GM21515 (cell line): ENCODE results near the gene RNF13.
"Not testable (repeated sequence)": the region's sequence is repeated elsewhere in the genome, so short reads cannot be mapped to it uniquely, and the experiment has no call there.

Source experiments
- ATAC-seq: cut with Tn5 transposase; IDR thresholded peaks from one replicate; pipeline ENCODE4 v1.9.1; 2021; ENCODE audit not compliant: unreplicated experiment

Gene RNF13

DNA sequence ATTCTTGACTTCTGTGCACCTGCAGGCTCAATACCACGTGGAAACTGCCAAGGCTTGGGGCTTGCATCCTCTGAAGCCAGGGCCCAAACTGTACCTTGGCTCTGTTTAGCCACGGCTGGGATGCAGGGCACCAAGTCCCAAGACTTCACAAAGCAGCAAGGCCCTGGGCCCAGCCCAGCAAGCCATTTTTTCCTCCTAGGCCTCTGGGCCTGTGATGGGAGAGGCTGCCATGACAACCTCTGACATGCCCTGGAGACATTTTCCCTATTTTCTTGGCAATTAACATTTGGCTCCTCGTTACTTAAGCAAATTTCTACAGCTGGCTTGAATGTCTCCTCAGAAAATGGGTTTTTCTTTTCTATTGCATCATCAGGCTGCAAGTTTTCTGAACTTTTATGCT lies 25.5 kb downstream of the RNF13 start:
- not testable (repeated sequence) for ATAC-seq

DNA sequence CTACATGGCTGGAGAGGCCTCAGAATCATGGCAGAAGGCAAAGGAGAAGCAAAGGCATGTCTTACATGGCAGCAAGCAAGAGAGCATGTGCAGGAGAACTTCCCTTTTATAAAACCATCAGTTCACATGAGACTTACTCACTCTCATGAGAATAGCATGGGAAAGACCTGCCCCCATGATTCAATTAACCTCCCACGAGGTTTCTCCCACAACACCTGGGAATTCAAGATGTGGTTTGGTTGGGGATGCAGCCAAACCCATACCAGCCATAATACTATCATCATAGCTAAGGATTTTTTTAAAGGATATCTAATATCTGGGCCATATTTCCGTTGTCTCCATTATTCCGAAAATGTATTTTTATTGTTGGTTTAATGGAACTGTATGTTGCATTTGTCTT lies 26.5 kb downstream of the RNF13 start:
- ATAC-seq, result not testable (repeated sequence)

DNA sequence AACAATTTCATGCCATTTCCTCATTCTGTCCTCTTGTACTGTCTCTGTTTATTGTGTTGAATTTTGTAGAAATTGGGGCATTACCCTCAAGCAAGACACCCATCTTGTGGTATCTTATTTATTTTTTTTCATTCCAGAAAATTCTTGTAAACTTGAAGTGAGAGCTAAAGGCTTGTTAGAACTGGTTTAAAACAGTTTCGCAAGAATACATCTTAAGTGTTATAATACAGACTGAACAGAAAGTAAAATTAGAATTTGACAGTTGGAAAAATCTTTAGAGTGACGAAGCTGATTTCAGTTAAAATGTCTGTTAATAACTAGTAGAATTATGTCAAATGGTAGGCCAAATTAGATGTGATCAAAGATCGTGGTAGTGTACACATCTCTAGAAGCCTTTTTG lies 26.9 kb downstream of the RNF13 start:
- ATAC-seq, result no peak

DNA sequence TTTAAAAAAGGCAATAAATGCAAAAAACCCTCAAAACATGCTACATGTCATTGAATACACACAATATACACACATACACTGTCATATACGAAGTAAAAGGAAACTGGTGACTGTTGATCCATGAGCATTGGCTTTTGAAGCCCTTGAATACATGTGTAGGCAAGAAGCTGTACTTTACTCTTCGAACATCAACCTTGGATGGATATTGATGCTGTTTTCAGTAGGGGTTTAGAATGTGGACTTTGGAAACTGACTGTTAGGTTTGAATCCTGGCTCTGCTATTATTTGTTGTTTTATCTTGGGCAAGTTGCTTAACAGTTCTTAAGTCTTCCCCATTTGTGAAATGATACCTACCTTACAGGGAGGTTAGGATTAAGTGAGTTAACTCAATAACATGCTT lies 30.5 kb downstream of the RNF13 start:
- ATAC-seq, result no peak

DNA sequence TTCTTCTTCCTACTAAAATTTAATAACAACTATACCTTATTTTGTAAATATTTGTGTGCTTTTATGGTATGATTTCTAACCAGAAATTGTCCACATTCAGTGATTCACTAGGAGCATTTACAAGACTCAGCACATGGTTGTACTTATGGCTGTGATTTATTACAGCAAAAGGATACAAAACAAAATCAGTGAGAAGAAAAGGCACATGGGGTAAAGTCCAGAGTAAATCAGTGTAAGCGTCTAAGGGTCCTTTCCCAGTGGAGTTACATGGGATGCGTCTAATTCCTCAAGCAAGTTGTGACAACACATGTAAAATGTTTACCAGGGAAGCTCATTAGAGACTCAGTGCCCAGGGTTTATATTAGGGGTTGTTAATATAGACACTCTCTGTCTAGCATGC lies 31.1 kb downstream of the RNF13 start:
- ATAC-seq, result no peak

DNA sequence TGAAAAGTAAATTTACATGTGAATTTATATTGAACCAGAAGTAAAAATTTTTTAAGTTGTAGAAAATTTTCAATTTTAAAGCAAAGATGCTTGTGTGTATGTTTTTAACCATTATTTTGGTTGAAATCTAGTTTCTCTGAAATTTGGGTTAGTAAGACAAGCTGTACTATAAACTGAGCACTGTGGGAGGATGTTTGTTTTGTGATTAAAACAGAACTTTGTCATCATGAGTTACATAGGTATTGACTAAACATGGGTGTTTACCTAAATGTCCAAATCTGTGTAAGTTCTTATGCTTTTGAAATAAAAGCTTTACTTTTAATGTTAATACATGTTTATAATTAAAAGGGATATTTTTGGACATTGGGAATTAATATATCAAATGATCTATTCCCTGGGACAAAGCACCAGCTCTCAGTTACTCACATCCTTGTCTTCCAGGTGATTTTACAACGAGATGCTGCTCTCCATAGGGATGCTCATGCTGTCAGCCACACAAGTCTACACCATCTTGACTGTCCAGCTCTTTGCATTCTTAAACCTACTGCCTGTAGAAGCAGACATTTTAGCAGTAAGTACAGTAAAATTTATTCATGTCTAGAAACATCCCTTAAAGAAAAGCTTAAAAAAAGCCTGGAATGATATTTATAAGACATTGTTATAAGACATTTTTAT lies 32.7 kb downstream of the RNF13 start:
- ATAC-seq, result no peak

DNA sequence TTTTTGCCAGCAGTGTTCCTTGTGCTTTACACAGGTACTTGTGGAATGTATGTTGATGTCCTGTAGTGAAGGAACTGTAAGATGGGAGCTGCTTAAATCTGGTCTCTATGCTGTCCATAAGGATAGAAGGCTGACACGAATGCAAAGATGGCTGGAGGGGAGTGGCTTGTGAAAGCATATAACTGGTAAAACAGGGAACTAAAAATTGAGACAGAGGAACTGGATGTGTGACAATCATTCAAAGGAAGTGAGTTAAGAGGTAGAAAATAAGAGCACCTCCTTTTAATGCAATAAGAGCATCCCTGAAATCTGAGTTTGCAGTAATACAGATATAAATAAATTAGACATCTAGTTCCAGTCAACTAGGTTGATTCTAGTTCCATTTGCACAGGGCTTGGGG lies 35.2 kb downstream of the RNF13 start:
- ATAC-seq, result no peak

DNA sequence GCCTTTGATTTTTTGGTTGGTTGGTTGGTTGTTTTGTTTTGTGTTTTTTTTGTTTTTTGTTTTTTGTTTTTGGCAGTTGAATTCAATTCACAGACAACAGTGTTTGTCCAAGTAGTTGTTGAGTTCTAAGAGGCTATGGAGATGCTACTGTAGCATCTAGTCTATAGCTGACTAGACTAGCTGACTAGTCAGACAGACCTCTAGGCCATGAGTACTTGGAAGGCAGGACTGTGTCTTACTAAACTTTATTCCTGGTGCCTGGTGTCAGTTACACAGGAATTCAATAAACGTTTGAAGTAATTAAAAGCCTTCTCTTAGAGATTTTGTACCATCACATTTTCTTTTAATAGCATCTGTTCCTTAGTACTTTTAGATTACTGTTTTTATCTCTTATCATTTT lies 35.7 kb downstream of the RNF13 start:
- no peak for ATAC-seq

DNA sequence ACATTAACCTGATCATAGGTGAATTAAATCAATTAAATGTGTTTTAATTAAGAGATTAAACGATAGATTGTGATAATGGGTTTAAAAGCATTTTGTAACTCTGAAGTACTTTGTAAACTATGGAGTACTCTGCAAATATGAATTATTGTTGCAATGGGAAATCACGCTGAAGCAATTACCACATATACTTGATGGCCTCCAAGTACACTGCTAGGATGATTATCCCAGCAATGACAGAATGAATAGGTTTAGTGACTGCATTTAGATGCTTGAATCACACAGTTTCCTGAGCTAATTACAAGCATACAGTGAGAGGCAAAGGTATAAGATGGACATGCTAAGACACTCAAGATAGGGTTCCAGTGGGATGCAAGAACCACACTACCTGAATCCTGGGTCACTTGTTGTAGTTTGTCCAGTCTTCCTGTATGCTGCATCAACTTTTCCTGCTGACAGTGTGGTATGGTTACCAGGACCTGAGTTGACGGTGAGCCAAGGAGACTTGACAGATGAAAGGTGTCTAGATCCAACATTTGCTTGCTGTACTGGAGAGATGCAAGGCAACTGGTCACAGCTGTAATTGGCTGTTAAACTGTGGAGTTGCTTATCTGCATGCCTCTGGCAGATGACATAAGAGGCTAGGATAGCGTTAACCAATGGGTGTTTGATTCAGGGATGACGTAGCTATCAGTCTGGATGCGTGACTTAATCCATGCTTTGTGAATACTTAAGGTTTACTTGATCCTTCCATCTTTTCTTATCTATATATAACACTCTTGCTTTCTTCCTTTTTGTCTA lies 38.0 kb downstream of the RNF13 start:
- no peak for ATAC-seq

DNA sequence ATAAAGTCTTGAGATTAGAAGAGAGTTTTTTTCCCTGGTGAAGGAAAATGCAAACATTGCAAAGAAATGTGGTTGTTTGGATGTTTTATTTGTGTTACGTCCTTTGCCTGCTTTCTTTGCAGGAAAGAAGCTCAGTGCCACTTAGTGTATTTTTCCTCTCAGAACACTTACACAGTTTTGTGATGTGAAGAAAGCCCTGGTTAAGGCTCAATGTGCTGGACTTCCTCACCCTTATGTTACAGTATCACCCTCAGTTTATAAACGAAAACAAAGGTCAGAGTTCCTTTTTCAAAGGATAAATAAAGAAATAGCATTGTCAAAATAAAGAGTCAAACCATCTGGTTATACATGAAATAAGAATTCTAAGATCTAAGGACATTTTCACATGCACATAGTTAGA lies 45.9 kb downstream of the RNF13 start:
- ATAC-seq, result no peak

DNA sequence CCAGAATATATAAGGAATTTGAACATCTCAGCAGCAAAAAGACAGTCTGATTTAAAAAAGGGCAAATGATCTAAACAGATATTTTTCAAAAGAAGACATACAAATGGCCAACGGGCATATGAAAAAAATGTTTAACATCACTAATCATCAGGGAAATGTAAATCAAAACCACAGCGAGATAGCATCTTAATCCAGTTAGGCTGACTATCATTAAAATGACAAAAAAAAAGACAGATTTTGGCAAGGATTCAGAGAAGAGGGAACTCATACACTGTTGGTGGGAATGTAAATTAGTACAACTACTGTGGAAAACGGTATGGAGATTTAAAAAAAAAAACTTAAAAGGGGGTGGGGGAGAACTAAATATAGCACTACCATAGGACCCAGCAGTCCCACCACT lies 47.9 kb downstream of the RNF13 start:
- ATAC-seq, result no peak

DNA sequence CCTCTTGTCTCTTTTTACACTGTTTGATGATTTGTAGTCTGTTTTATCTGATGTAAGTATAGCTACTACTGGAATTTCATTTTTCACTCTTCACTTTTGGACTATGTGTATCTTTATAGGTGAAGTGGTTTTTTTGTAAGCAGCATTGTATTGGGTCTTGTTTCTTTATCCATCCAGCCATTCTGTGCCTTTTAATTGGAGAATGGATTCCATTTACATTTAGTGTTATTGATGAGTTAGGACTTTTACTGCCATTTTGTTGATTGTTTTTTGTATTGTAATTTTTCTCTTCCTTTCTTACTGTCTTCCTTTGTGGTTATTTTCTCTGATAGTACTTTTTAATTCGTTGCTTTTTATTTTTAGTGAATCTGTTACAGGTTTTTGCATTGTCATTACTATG lies 54.5 kb downstream of the RNF13 start:
- ATAC-seq, result no peak

DNA sequence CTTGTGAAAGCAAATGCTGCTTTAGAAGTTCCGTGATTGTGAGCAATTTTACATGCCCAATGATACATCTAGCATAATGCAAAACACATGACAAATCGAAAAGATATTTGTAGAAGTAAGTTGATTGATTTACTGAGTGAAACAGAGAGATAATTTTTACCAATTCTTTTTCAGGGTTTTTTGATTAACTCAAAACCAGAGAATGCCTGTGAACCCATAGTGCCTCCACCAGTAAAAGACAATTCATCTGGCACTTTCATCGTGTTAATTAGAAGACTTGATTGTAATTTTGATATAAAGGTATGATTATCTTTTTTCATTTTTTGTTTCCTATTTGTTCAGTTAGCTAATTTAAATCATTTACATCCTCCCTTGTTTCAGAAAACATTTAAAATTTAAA lies 58.8 kb downstream of the RNF13 start:
- ATAC-seq, result no peak

DNA sequence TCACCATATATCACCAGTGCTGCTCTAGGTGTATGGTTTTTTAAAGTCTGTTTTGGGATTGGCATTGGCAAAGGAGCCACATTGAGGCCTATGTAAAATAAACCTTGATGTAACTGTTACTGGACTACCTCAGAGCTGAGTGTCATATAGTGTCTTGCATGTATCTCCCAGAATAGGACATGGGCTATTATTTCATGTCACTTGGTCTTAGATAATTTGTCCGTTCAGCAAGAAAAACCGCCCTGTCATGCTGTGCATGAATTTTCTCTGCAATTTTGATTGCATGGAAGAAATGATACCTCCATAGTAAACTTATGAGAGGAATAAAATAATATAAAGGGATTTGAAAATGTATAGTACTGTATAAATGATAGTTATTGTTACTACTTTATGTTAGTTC lies 59.6 kb downstream of the RNF13 start:
- ATAC-seq, result no peak

DNA sequence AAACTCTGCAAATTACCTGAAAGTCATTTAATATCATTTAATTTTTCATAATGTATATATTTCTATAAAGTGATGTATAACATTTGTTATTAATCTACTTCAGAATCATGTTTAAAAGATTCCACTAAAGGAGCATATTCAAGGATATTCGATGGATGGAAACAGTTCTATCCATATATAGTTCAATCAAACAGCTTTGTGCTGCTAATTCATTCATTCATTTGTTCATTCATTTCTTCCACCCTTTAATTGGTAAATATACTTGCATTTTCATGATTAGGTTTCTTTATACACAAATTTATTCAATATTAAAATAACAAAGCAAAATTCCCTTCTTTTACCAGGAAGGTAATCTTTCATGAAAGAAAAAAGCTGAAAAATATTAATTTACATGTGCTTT lies 64.7 kb downstream of the RNF13 start:
- ATAC-seq, result no peak

DNA sequence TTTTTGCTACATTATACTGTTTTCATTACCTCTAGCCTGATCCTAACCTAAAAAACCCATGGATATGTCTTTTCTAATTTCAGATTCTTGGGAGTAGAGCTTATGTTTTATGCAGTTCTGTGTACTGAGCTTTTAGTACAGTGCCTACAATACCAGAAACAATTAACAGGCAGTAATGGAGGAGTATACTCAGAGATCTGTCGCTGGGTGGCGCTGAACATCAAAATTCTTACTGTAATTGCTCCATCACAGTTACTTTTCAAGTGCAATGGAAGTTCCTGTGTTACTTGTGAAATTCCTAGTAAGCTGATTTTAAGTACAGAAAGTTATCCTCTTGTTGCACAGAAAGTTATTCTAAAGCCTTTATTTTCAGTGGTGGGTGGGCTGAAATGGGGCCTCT lies 66.9 kb downstream of the RNF13 start:
- ATAC-seq, result peak; percentile 83

DNA sequence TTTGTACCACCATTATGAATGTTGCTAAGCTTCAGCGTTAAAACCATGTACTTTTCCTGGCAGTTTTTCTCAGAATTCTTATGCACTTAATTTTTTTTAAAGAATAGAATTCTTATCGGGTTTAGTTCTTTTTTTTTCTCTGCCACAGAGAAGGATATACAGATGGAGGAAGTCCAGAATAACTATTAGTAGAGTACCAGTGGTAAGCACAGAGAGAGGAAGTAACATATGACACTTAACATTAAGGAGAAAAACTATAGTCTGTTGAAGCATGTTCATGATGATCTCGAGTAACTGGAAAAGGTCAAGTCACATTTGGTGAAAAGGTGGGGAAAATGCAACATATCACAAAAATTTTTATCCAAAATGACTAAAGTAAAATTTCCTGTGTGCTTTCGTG lies 68.9 kb downstream of the RNF13 start:
- ATAC-seq, result no peak

DNA sequence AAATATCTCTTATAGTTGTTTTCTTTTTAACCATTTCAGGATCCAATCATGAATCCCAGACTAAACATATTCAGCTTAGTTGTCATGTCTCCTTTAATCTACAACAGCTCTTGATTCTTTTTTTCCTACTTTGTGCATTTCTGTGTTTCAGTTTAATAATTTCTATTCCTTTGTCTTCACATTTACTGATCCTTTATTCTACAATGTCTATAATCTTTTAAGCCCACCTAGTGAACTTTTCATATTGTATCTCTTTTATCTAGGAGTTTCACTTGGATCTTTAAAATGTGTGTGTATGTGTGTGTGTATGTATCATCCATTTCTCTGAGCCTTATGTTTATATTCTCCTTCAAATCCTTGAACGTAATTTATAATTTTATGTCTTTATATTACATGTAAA lies 70.1 kb downstream of the RNF13 start:
- ATAC-seq, result no peak

DNA sequence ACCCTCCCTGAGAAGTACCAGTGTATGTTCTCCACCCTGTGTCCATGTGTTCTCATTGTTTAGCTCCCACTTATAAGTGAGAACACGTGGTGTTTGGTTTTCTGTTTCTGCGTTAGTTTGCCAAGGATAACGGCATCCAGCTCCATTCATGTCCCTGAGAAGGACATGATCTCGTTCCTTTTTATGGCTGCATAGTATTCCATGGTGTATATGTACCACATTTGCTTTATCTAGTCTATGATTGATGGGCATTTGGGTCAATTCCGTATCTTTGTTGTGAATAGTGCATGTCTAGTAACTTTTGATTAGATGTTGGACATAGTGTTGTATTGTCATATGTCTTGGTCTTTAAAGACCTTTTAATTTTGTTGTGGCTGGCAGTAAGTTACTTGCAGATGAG lies 70.8 kb downstream of the RNF13 start:
- not testable (repeated sequence) for ATAC-seq

DNA sequence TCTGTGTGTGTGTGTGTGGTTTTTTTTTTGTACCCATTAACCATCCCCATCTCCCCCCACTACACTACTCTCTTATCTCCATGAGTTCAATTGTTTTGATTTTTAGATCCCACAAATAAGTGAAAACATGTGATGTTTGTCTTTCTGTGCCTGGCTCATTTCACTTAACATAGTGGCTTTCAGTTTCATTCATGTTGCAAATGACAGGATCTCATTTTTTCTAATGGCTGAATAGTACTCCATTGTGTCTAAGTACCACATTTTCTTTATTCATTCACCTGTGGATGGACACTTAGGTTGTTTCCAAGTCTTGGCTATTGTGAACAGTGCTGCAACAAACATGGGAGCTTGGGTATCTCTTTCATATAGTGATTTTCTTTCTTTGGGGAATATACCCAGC lies 71.8 kb downstream of the RNF13 start:
- not testable (repeated sequence) for ATAC-seq

DNA sequence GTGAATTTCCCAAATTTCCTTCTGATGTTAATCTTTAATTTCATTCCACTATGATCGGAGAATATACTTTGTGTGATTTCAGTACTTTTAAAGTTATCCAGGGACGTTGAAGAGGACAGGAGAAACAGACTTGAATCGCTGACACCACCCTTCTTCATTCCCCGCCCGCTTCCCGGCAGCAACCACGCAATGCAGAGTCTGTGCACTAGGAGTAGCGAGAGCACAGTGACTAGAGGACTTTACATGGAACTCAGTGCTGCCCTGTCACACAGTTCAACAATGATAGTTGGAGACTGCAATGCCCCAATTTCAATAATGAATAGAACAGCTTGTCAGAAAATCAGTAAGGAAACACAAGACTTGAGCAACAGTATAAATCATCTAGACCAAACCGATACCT lies 73.9 kb downstream of the RNF13 start:
- no peak for ATAC-seq

DNA sequence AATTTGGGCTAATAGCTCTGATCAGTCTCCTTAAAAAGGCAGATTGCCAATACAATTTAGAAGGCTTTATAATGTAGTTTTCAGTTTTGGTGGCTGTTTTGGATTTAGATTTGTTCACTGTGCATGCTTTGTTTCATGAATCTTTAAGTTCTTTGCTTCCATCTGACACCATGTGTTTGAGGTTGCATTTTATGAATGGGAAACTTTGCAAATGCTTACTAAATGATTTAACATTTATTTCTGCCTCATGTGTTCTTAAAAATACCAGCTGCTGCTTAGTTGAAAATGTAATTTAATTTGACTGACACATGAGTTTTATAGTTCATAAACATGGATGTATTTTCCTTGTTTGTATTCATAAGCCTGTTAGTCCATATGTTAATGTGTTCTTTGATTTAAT lies 78.6 kb downstream of the RNF13 start:
- ATAC-seq, result no peak

DNA sequence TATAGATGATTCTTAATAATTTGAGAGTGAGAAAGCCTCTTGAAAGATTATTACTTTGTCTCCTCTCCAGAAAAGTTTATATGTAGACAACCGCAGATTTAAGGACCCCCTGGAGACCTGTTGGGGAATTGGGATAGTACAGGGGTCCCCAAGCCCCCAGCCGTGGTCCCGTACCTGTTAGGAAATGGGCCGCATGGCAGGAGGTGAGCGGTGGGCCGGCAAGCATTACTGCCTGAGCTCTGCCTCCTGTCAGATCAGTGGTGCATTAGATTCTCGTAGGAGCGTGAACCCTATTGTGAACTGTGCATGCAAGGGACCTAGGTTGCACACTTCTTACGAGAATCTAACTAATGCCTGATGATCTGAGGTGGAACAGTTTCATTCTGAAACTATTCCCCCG lies 79.4 kb downstream of the RNF13 start:
- no peak for ATAC-seq
